Stimulated activated CD4-positive, alpha-beta T cell treated with anti-CD3 and anti-CD28 coated beads, TNF-alpha, amount 100 ng/mL, for 24 hours (primary cell): ENCODE data around the gene NRBP1.
"Not testable (repeated sequence)": the region's sequence is repeated elsewhere in the genome, so short reads cannot be mapped to it uniquely, and the experiment has no call there.

Experiments used
- DNase-seq, 3 experiments: peaks; one replicate each; pipeline ENCODE4 v3.0.0-alpha.2; 2020; ENCODE audit warnings: low read depth in 3 of 3

Gene NRBP1

GRCh38 chr2:27421660-27422250 lies 6.7 kb upstream of the NRBP1 start:
- no peak for DNase-seq

- no peak for DNase-seq
Observed at GRCh38 chr2:27422958-27423357, 5.5 kb upstream of the NRBP1 start.

- DNase-seq: not testable (repeated sequence)
Observed at GRCh38 chr2:27425039-27425438, 3.4 kb upstream of the NRBP1 start.

GRCh38 chr2:27427863-27428212 lies 593 bp upstream of the NRBP1 start:
- no peak for DNase-seq

GRCh38 chr2:27428978-27429541 lies 629 bp downstream of the NRBP1 start:
- DNase-seq: peak; percentile 31 to 75 (median 46)

- no peak for DNase-seq
Observed at GRCh38 chr2:27431395-27431794, 3.0 kb downstream of the NRBP1 start.

- DNase-seq: no peak
Observed at GRCh38 chr2:27435628-27436027, 7.2 kb downstream of the NRBP1 start.

GRCh38 chr2:27441226-27441926 lies 12.9 kb downstream of the NRBP1 start:
- DNase-seq: no peak

- DNase-seq: peak in 1 of 3 experiments; percentile 24
Observed at GRCh38 chr2:27441958-27442919, 13.8 kb downstream of the NRBP1 start, which contains the start of gene KRTCAP3. Gene KRTCAP3, plus strand, starts transcription at chr2:27442381. Its CDS starts 32 bp downstream, at chr2:27442413.

- DNase-seq: no peak
Observed at GRCh38 chr2:27442920-27443282, 14.5 kb downstream of the NRBP1 start.

- DNase-seq: no peak
Observed at GRCh38 chr2:27445155-27445554, 16.7 kb downstream of the NRBP1 start.

GRCh38 chr2:27445615-27446014 lies 17.2 kb downstream of the NRBP1 start:
- no peak for DNase-seq

- DNase-seq: no peak
Observed at GRCh38 chr2:27446057-27446456, 17.6 kb downstream of the NRBP1 start.

- no peak for DNase-seq
Observed at GRCh38 chr2:27448381-27448780, 19.9 kb downstream of the NRBP1 start.

GRCh38 chr2:27451095-27451494 lies 22.7 kb downstream of the NRBP1 start:
- no peak for DNase-seq

GRCh38 chr2:27453968-27454367 lies 25.5 kb downstream of the NRBP1 start:
- no peak for DNase-seq

GRCh38 chr2:27461118-27461517 lies 32.7 kb downstream of the NRBP1 start:
- no peak for DNase-seq

- no peak for DNase-seq
Observed at GRCh38 chr2:27464443-27464842, 36.0 kb downstream of the NRBP1 start.

- DNase-seq: no peak
Observed at GRCh38 chr2:27471961-27472360, 43.5 kb downstream of the NRBP1 start.

- no peak for DNase-seq
Observed at GRCh38 chr2:27485496-27485895, 57.1 kb downstream of the NRBP1 start.

GRCh38 chr2:27489118-27489497 lies 60.7 kb downstream of the NRBP1 start:
- DNase-seq: no peak
